GM19468 (cell line): ENCODE data around the gene ACO1.

Experiments
- ATAC-seq: cut with Tn5 transposase; IDR thresholded peaks from one replicate; pipeline ENCODE4 v1.9.1; 2021; ENCODE audit warnings: mild to moderate bottlenecking, moderate library complexity, moderate number of reproducible peaks; ENCODE audit not compliant: unreplicated experiment; ENCODE audit errors: extremely low read depth

The ACO1 gene

DNA sequence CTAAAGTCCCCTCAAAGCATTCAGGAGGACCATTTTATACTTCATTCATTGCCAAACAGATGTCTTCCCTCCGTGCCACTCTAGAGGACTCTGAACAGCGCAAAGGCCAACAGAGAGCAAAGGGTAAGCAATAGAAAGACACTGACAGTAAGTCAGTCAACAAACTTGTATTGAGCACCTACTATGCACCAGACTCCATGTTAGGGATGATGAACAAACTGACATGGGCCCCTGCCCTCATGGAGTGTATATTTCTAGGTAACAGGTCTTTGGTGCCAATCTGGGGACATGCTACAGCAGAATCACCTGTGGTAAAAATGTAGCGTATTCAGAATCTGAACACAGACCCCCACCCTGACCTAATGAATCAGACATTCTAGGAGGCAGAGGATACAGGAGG is 3.5 kb upstream of the ACO1 start:
- no peak for ATAC-seq

DNA sequence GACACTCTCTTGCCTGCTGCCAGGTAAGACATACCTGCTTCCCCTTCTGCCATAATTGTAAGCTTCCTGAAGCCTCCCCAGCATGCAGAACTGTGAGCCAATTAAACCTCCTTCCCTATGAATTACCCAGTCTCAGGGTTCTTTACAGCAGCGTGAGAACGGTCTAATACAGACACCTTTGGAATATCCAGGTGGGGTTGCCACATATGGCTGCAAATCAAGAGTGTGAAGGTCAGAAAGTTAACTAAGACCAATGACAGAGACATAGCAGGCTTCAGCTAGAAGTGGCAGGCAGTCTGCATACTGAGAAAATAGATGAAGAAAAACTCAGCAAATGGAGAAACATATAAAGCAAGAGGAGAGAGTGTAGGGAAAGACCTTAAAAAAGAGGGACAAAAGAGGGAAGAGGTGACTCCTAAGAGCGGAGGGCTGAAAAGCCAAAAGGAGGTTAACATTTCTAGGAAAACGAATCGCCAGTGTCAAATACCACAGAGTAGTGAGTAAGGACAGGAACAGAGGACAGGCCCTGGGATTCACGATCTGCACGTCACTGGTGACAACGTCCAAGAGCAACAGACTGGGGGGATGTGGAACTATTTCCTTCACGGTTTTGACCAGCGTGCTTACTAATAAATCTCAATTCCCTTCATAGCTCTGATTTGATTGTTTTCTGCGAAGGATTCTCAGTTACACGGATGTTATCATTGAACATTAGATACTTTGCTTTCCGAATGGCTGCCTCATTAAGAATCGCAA is 1.7 kb upstream of the ACO1 start:
- ATAC-seq, result no peak

- ATAC-seq, result no peak
Observed at GRCh38 chr9:32384002-32384363, 460 bp upstream of the ACO1 start.

- ATAC-seq, result no peak
Observed at GRCh38 chr9:32385152-32385884, 875 bp downstream of the ACO1 start.

GRCh38 chr9:32385885-32386283 is 1.4 kb downstream of the ACO1 start:
- ATAC-seq, result no peak

- no peak for ATAC-seq
Observed at GRCh38 chr9:32387256-32387655, 2.8 kb downstream of the ACO1 start.

GRCh38 chr9:32389365-32389764 is 4.9 kb downstream of the ACO1 start:
- ATAC-seq, result no peak

- no peak for ATAC-seq
Observed at GRCh38 chr9:32393911-32394310, 9.5 kb downstream of the ACO1 start.

DNA sequence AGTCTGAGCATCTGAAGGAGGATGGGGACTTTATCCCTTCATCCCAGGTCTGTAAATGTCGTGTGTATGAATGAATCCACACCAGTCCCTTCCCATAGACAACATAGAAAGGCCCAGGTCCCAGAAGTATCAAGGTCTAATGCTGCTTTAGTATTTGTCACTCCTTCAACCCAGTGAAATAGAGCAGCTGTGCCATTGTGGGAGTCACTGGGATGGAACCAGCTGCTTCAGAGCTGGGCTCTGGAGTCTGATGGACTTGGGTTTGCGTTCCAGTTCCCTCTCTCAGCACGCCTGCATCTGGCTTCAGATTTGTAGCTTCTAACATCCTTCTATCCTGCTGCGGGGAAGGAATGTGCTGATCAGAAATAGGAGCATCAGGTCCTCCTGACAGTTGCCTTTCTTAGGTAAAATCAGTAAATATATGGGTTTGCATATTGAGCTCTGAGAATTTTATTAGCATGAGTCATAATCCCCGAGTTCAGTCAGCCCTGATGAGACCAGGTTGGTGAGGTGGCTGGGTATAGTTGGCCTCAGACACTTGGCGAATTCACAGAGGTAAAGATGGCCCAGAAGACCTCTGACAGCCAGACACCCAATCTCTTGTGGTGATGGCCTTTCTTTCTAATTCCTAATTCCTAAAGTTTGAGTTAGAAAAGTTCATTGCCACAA is 10.1 kb downstream of the ACO1 start:
- no peak for ATAC-seq

GRCh38 chr9:32395510-32396216 is 11.2 kb downstream of the ACO1 start:
- no peak for ATAC-seq

- no peak for ATAC-seq
Observed at GRCh38 chr9:32398207-32398606, 13.8 kb downstream of the ACO1 start.

- ATAC-seq, result no peak
Observed at GRCh38 chr9:32399110-32399815, 14.8 kb downstream of the ACO1 start.

GRCh38 chr9:32401488-32401887 is 17.0 kb downstream of the ACO1 start:
- ATAC-seq, result no peak

- no peak for ATAC-seq
Observed at GRCh38 chr9:32403567-32404260, 19.3 kb downstream of the ACO1 start.

DNA sequence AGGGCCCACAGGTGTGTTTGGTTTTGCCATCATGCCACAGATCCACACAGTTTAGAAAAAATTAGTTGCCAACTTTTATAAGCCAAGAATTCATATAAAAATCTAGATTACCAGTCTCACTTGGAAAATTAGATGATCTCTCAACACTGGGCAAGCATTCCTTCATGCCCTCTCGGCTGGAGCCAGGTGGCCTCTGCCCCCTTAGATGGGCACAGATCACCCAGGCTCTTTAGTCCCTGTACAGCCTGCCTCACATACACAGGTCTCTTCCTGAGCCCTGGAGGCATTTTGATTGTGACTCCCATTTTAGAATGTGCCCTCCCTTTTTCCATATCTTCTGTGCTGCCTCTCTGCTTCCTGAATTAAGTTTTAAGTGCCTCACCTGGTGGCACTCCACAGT is 20.0 kb downstream of the ACO1 start:
- no peak for ATAC-seq

GRCh38 chr9:32404856-32405255 is 20.4 kb downstream of the ACO1 start:
- ATAC-seq, result no peak

DNA sequence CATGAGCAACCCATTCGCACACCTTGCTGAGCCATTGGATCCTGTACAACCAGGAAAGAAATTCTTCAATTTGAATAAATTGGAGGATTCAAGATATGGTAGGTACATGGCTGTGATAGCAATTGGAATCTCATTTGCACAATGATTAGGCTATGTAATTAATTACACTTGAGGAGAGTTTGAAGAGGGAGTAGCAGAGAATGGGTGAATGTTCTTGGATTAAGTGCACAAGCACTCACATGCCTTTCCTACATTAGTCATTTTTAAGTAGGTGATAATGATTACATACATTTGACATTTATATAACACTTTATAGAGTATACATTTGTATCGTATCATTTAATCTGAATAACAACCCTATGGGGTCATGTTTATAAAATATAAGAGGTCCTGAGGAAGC is 21.1 kb downstream of the ACO1 start:
- ATAC-seq, result no peak

GRCh38 chr9:32406046-32406445 is 21.6 kb downstream of the ACO1 start:
- no peak for ATAC-seq

DNA sequence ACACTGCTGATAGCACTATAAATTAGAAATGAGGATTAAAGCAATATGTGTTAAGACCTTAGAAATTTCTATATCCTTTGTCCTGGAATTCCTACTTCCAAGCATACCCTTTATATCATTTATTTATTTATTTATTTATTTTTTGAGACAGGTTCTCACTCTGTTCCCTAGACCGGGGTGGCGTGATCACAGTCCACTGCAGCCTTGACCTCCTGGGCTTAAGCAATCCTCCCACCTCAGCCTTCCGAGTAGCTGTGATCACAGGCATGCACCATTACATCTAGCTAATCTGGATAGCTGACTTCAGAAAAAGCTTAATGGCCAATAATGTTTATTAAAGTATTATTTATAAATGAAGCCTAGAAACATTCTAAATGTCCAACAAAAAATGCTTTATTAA is 27.3 kb downstream of the ACO1 start:
- no peak for ATAC-seq

DNA sequence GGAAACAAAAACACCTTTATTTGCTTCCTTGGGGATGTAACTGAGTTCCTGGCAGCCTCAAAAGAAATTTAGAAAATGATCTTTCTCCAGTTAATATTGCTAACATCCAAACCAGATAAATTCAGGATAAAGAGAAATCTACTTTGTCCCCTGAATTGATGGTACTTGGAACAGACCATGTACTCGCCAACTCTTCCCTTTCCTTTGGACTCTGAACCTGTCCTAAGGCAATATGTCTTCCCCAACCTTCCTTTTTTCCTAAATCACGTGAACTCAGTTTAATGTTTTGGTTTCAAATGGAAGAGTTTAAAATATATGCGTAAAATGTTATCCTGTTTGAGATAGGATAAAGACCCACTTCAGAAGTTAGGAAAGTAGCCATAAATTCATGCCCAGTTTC is 28.0 kb downstream of the ACO1 start:
- no peak for ATAC-seq
